ENCODE results near the gene AGPAT3. TPM values are rescaled to one million over a fixed set of nuclear protein-coding genes. Genes with fewer than 3 reads are reported as not detected.

Gene AGPAT3
- polyA plus RNA-seq, 1 experiment, result 36.1 TPM

- ChIA-PET POLR2A (no interaction called here), CTCF (no interaction called here)
- no peak for TF ChIP-seq CTCF (IDR thresholded peaks at IDR 0.05; ENCODE audit: low read depth, low read length)
- Histone ChIP-seq H3K27ac (ENCODE audit: low read depth, low read length) (no peak overlapping the region), H3K9me3 (ENCODE audit: control insufficient read depth, insufficient read depth, low read length) (peaks cover 20% of the 10 kb centered on the region), H3K4me3 (ENCODE audit: low read depth, low read length) (no peak overlapping the region), H3K27me3 (ENCODE audit: control insufficient read depth, insufficient read depth, low read length) (peaks cover 42% of the 10 kb centered on the region)
- no peak for DNase-seq (ENCODE audit: low read depth, low spot score)
These were observed 30.7 kb upstream of the AGPAT3 start for GRCh38 chr21:43834146-43834905.

- no peak for DNase-seq (ENCODE audit: low read depth, low spot score)
- TF ChIP-seq CTCF (IDR thresholded peaks at IDR 0.05; ENCODE audit: low read depth, low read length), result no peak
- no peak overlapping the region for H3K27ac ChIP-seq (ENCODE audit: low read depth, low read length)
- peaks cover 20% of the 10 kb centered on the region for H3K9me3 ChIP-seq (ENCODE audit: control insufficient read depth, insufficient read depth, low read length)
- H3K4me3 ChIP-seq (ENCODE audit: low read depth, low read length), result no peak overlapping the region
- peaks cover 36% of the 10 kb centered on the region for H3K27me3 ChIP-seq (ENCODE audit: control insufficient read depth, insufficient read depth, low read length)
- ChIA-PET CTCF (no interaction called here), POLR2A (no interaction called here)
These were observed 30.0 kb upstream of the AGPAT3 start for GRCh38 chr21:43835050-43835449.

GRCh38 chr21:43835861-43836260, 29.2 kb upstream of the AGPAT3 start:
- TF ChIP-seq CTCF (IDR thresholded peaks at IDR 0.05; ENCODE audit: low read depth, low read length), result no peak
- Histone ChIP-seq H3K27ac (ENCODE audit: low read depth, low read length) (no peak overlapping the region), H3K4me3 (ENCODE audit: low read depth, low read length) (no peak overlapping the region), H3K9me3 (ENCODE audit: control insufficient read depth, insufficient read depth, low read length) (peaks cover 20% of the 10 kb centered on the region), H3K27me3 (ENCODE audit: control insufficient read depth, insufficient read depth, low read length) (peaks cover 33% of the 10 kb centered on the region)
- no peak for DNase-seq (ENCODE audit: low read depth, low spot score)
- POLR2A ChIA-PET, result no interaction called here
- CTCF ChIA-PET, result no interaction called here

GRCh38 chr21:43836616-43837015, 28.4 kb upstream of the AGPAT3 start:
- H3K27me3 ChIP-seq (ENCODE audit: control insufficient read depth, insufficient read depth, low read length), result peaks cover 28% of the 10 kb centered on the region
- H3K27ac ChIP-seq (ENCODE audit: low read depth, low read length), result no peak overlapping the region
- ChIA-PET POLR2A (no interaction called here), CTCF (no interaction called here)
- no peak for TF ChIP-seq CTCF (IDR thresholded peaks at IDR 0.05; ENCODE audit: low read depth, low read length)
- peaks cover 20% of the 10 kb centered on the region for H3K9me3 ChIP-seq (ENCODE audit: control insufficient read depth, insufficient read depth, low read length)
- no peak for DNase-seq (ENCODE audit: low read depth, low spot score)
- H3K4me3 ChIP-seq (ENCODE audit: low read depth, low read length), result no peak overlapping the region

GRCh38 chr21:43840259-43840658, 24.8 kb upstream of the AGPAT3 start:
- no peak for TF ChIP-seq CTCF (IDR thresholded peaks at IDR 0.05; ENCODE audit: low read depth, low read length)
- CTCF ChIA-PET, result no interaction called here

More at GRCh38 chr21:43840259-43840658, 24.8 kb upstream of the AGPAT3 start:
- Histone ChIP-seq H3K9me3 (ENCODE audit: control insufficient read depth, insufficient read depth, low read length) (no peaks in the 10 kb centered on the region; the same call in 1 of the 2 replicates), H3K4me3 (ENCODE audit: low read depth, low read length) (no peak overlapping the region), H3K27ac (ENCODE audit: low read depth, low read length) (no peak overlapping the region), H3K27me3 (ENCODE audit: control insufficient read depth, insufficient read depth, low read length) (peaks cover 22% of the 10 kb centered on the region)
- POLR2A ChIA-PET, result no interaction called here
- no peak for DNase-seq (ENCODE audit: low read depth, low spot score)

Measured in AG04450 (cell line).